SK-N-SH (cell line): ENCODE results near the gene PCIF1. TPM values are rescaled to one million over a fixed set of nuclear protein-coding genes. Genes with fewer than 3 reads are reported as not detected.
A peak's percentile ranks its signal among the peaks of the same experiment; 100 is the strongest.

ENCODE experiments used
- CTCF ChIA-PET: fragments of 300-600, 350-600 bp; formaldehyde crosslinking; extraction: SDS; loops from one replicate; lab custom pipeline; 2021; lab: Yijun Ruan, JAX
- POLR2A ChIA-PET: fragments of 350-600 bp; sonication (Branson Sonifier 250); formaldehyde crosslinking; extraction: SDS; loops from one replicate; lab custom pipeline; 2020; ENCODE audit warnings: antibody characterized with exemption, inconsistent platforms; lab: Yijun Ruan, JAX
- DNase-seq: peaks from one replicate; pipeline ENCODE4 v3.0.0; 2012
- H2AFZ ChIP-seq: fragments of 200-600 bp; sonication (generic); 2 replicates; pipeline ENCODE4 v1.8.1; 2016; ENCODE audit warnings: antibody characterized with exemption, mild to moderate bottlenecking, low read depth
- H3F3A ChIP-seq: fragments of 200-600 bp; sonication (generic); replicated peaks from 2 replicates; pipeline ENCODE3; 2016; ENCODE audit warnings: antibody characterized with exemption, mild to moderate bottlenecking; ENCODE audit not compliant: insufficient read depth
- H3K27ac ChIP-seq, 2 experiments: fragments of 200-500 bp in 1 of 2; fragments of 200-600 bp in 1 of 2; sonication (Bioruptor generic) in 1 of 2; sonication (generic), shearing (Covaris generic) in 1 of 2; 2 replicates each; pipeline versions ENCODE4 v1.5.1 to v1.6.1; 2014 to 2016; ENCODE audit warnings: low read depth in 2 of 2, inconsistent platforms in 1 of 2, low read length in 1 of 2, mild to moderate bottlenecking in 1 of 2, mixed read lengths in 1 of 2
- H3K27me3 ChIP-seq: fragments of 200-600 bp; sonication (generic), shearing (Covaris generic); 2 replicates; pipeline ENCODE4 v1.6.1; 2016; ENCODE audit warnings: mixed run types; ENCODE audit not compliant: insufficient read depth
- H3K36me3 ChIP-seq, 2 experiments: fragments of 200-500 bp in 1 of 2; fragments of 200-600 bp in 1 of 2; sonication (Bioruptor generic) in 1 of 2; sonication (generic) in 1 of 2; replicated peaks in 1 of 2; 2 replicates each; pipeline versions ENCODE3 to v1.5.1; 2014 to 2016; ENCODE audit warnings: low read length in 1 of 2, mild to moderate bottlenecking in 1 of 2; ENCODE audit not compliant: insufficient read depth in 2 of 2, control insufficient read depth in 1 of 2
- H3K4me1 ChIP-seq, 2 experiments: fragments of 200-500 bp in 1 of 2; fragments of 200-600 bp in 1 of 2; sonication (Bioruptor generic) in 1 of 2; sonication (generic), shearing (Covaris generic) in 1 of 2; 2 replicates each; pipeline versions ENCODE4 v1.5.1 to v1.6.1; 2014 to 2016; ENCODE audit warnings: low read depth in 1 of 2, low read length in 1 of 2, mixed run types in 1 of 2; ENCODE audit not compliant: insufficient read depth in 2 of 2, control insufficient read depth in 1 of 2
- H3K4me2 ChIP-seq: fragments of 200-600 bp; sonication (generic), shearing (Covaris generic); 2 replicates; pipeline ENCODE4 v1.6.1; 2017; ENCODE audit warnings: mixed run types
- H3K4me3 ChIP-seq, 2 experiments: fragments of 200-500 bp in 1 of 2; fragments of 200-600 bp in 1 of 2; sonication (Bioruptor generic) in 1 of 2; sonication (generic), shearing (Covaris generic) in 1 of 2; 2 replicates each; pipeline versions ENCODE4 v1.5.1 to v1.8.1; 2014 to 2016; ENCODE audit warnings: low read depth in 2 of 2, inconsistent platforms in 1 of 2, low read length in 1 of 2, mild to moderate bottlenecking in 1 of 2, mixed read lengths in 1 of 2, moderate library complexity in 1 of 2
- H3K79me2 ChIP-seq: fragments of 200-600 bp; sonication (generic); 2 replicates; pipeline ENCODE4 v1.8.1; 2017; ENCODE audit warnings: mild to moderate bottlenecking; ENCODE audit not compliant: insufficient read depth
- H3K9ac ChIP-seq: fragments of 200-600 bp; sonication (generic); 2 replicates; pipeline ENCODE4 v1.6.1; 2017; ENCODE audit warnings: mixed run types
- H3K9me2 ChIP-seq: fragments of 200-600 bp; sonication (generic); 2 replicates; pipeline ENCODE4 v1.6.1; 2017; ENCODE audit warnings: mixed run types
- H3K9me3 ChIP-seq: fragments of 200-600 bp; sonication (generic); 2 replicates; pipeline ENCODE4 v1.6.1; 2017; ENCODE audit warnings: mixed run types, mild to moderate bottlenecking, moderate library complexity
- H4K20me1 ChIP-seq: fragments of 200-600 bp; sonication (generic); 2 replicates; pipeline ENCODE4 v1.6.1; 2017; ENCODE audit warnings: mild to moderate bottlenecking, mixed run types; ENCODE audit not compliant: insufficient read depth
- CHD2 ChIP-seq: fragments of 150-350 bp; IDR thresholded peaks from 2 replicates; pipeline ENCODE4 v1.6.1; 2018; ENCODE audit warnings: low read length; ENCODE audit not compliant: partially characterized antibody
- ELF1 ChIP-seq: IDR thresholded peaks from 2 replicates; pipeline ENCODE4 v1.4.0; 2012
- EP300 ChIP-seq, 2 experiments: IDR thresholded peaks; 2 replicates each; pipeline versions ENCODE4 v1.4.0 to v1.6.1; 2012; ENCODE audit warnings: borderline replicate concordance in 1 of 2, low read depth in 1 of 2, low read length in 1 of 2
- FOSL2 ChIP-seq: IDR thresholded peaks from 2 replicates; pipeline ENCODE4 v1.4.0; 2012; ENCODE audit warnings: low read depth, mild to moderate bottlenecking, moderate library complexity, borderline replicate concordance
- FOXJ3 ChIP-seq: sonication (generic); formaldehyde crosslinking; IDR thresholded peaks from 2 replicates; pipeline ENCODE4 v1.5.1; 2020; ENCODE audit warnings: mild to moderate bottlenecking, missing genetic modification reagents
- FOXM1 ChIP-seq: IDR thresholded peaks from 2 replicates; pipeline ENCODE4 v1.4.0; 2012; ENCODE audit warnings: low read depth, mild to moderate bottlenecking
- GABPA ChIP-seq: IDR thresholded peaks from 2 replicates; pipeline ENCODE4 v1.4.0; 2012; ENCODE audit warnings: low read depth, mild to moderate bottlenecking
- GATA2 ChIP-seq: sonication (generic); formaldehyde crosslinking; IDR thresholded peaks from 2 replicates; pipeline ENCODE4 v1.5.0; 2020; ENCODE audit warnings: mild to moderate bottlenecking, missing genetic modification reagents
- MAX ChIP-seq: IDR thresholded peaks from 2 replicates; pipeline ENCODE4 v1.4.0; 2012; ENCODE audit warnings: low read depth
- MXI1 ChIP-seq: IDR thresholded peaks from 2 replicates; pipeline ENCODE4 v1.6.1; 2012; ENCODE audit warnings: mild to moderate bottlenecking, low read depth, low read length, improper control_type of control experiment
- POLR2AphosphoS5 ChIP-seq: IDR thresholded peaks from 2 replicates; pipeline ENCODE4 v1.6.1; 2012; ENCODE audit warnings: low read depth, low read length
- RCOR1 ChIP-seq: fragments of 150-350 bp; IDR thresholded peaks from 2 replicates; pipeline ENCODE4 v1.6.1; 2017; ENCODE audit warnings: antibody characterized with exemption, low read length
- REST ChIP-seq: IDR thresholded peaks from 2 replicates; pipeline ENCODE4 v1.6.1; 2012; ENCODE audit warnings: mild to moderate bottlenecking, low read depth, low read length, moderate library complexity
- TAF1 ChIP-seq: IDR thresholded peaks from 2 replicates; pipeline ENCODE4 v1.6.1; 2012; ENCODE audit warnings: low read depth, mild to moderate bottlenecking, low read length, moderate library complexity, borderline replicate concordance
- WGBS: methylation state at CpG from one replicate; pipeline ENCODE4 v1.1.6; 2017; ENCODE audit warnings: low lambda C conversion rate; 5-methylcytosine and 5-hydroxymethylcytosine counted together
- polyA plus RNA-seq, 3 experiments: library from polyadenylated mRNA; depleted of rRNA; stranded (reverse); fragments of >200 nt; gene quantifications; 2 replicates each; pipeline ENCODE4 v1.2.3, GENCODE V29; 2012
- TF ChIP-seq, protein P1 (sequence below): fragments of 200-600 bp; sonication (generic); IDR thresholded peaks from 2 replicates; pipeline ENCODE4 v1.6.1; 2017; ENCODE audit warnings: antibody characterized with exemption, mild to moderate bottlenecking, moderate library complexity

PCIF1 gene
- polyA plus RNA-seq, 1 of the 3 experiments (the other 2 are of a cell fraction): 23.1 TPM

DNA sequence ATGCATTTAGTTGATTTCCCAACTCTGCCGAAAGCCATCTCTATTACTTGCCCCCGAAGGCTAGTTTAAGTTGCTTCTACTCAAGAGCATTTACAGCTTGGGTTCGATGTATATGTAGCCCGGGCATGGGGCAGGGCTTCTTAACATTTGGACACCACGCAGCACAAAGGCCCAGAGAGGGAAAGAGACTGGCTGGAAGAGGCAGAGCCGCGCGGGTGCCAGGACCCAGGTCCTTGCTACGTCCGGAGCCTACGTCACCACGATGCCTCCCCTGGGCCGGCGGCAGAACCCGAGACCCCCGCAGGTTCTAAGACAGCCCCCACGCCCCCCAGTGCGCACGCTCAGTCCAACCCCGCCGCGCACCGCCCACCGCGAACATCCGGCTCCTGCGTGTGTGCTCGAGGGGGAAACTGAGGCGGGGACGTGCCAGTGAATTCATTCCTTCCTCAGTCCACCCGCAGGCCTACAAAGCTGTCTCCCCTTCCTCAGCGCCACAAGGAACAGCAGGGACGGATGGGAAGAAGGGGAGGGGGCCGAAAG is 367 bp upstream of the PCIF1 start:
- DNase-seq: peak; percentile 81
- POLR2A ChIA-PET: interaction anchor here (0.9 to 4.4 kb wide), 11 partner anchors 9 to 142 kb away, joined by 3 to 46 read pairs (median 11); partner anchors contain the start of genes CTSA, DNTTIP1, NEURL2 and PLTP
- CTCF ChIA-PET: interaction anchor here (0.6 to 3.4 kb wide), 12 partner anchors 10 to 142 kb away, joined by 3 to 20 read pairs (median 5); partner anchors contain the start of genes CTSA, DNTTIP1, NEURL2 and WFDC3

More for the DNA sequence above, 367 bp upstream of the PCIF1 start:
- Histone ChIP-seq H3K9me3 (no peaks in the 10 kb centered on the region), H3K4me3 (peak overlapping the region; percentile 85 to 89), H3K27ac (peak overlapping the region; percentile 98), H3K9me2 (no peaks in the 10 kb centered on the region), H3F3A (peaks cover 11% of the 10 kb centered on the region), H3K27me3 (no peaks in the 10 kb centered on the region), H3K4me2 (peak overlapping the region; percentile 89), H3K36me3 (peaks cover 19 to 27% of the 10 kb centered on the region in 2 experiments), H3K79me2 (peaks cover 71% of the 10 kb centered on the region), H3K4me1 (peaks cover 10 to 26% of the 10 kb centered on the region in 2 experiments; a peak in 3 of 4 replicates), H3K9ac (peak overlapping the region; percentile 100), H2AFZ (no peak overlapping the region), H4K20me1 (peaks cover 20% of the 10 kb centered on the region; the same call in 1 of the 2 replicates)
- WGBS: under 1% methylated on average over 11 of the region's 34 CpGs
- TF ChIP-seq REST: no peak
- TF ChIP-seq POLR2AphosphoS5: no peak
- no peak for TF ChIP-seq ELF1
- TF ChIP-seq TAF1: no peak
- TF ChIP-seq FOXJ3: no peak; the same call in 1 of the 2 replicates
- no peak for TF ChIP-seq FOSL2
- no peak for TF ChIP-seq RCOR1
- TF ChIP-seq FOXM1: no peak
- TF ChIP-seq EP300 (IDR thresholded peaks at IDR 0.05; ENCODE audit: borderline replicate concordance in 1 of 2, low read depth in 1 of 2, low read length in 1 of 2): no peak
- TF ChIP-seq MAX: no peak
- peak; percentile 21 for TF ChIP-seq CHD2
- TF ChIP-seq, protein P1, sequence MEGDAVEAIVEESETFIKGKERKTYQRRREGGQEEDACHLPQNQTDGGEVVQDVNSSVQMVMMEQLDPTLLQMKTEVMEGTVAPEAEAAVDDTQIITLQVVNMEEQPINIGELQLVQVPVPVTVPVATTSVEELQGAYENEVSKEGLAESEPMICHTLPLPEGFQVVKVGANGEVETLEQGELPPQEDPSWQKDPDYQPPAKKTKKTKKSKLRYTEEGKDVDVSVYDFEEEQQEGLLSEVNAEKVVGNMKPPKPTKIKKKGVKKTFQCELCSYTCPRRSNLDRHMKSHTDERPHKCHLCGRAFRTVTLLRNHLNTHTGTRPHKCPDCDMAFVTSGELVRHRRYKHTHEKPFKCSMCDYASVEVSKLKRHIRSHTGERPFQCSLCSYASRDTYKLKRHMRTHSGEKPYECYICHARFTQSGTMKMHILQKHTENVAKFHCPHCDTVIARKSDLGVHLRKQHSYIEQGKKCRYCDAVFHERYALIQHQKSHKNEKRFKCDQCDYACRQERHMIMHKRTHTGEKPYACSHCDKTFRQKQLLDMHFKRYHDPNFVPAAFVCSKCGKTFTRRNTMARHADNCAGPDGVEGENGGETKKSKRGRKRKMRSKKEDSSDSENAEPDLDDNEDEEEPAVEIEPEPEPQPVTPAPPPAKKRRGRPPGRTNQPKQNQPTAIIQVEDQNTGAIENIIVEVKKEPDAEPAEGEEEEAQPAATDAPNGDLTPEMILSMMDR: no peak
- peak; percentile 21; the same call in 1 of the 2 replicates for TF ChIP-seq MXI1
- TF ChIP-seq GABPA: no peak
- no peak for TF ChIP-seq GATA2
